ENCODE data around the gene RFX8. TPM values are rescaled to one million over a fixed set of nuclear protein-coding genes. Genes with fewer than 3 reads are reported as not detected.

The RFX8 gene
- polyA plus RNA-seq, 3 donors, result not detected

DNA sequence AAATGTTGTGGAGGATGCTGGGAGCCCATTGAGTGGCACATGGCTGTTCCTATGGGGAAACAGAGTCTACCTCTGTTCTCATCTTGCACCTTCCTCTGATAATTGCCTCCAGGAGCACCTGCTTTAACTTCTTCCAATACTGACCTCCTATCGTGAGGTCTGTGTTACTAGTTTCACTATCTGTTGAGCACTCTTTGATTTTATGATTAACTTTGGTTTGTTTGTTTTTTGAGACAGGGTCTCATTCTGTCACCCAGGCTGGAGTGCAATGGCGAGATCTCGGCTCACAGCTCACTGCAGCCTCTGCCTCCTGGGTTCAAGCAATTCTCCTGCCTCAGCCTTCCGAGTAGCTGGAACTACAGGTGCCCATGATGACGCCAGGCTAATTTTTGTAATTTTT is 12.1 kb upstream of the RFX8 start:
- H4K20me1 ChIP-seq (ENCODE audit: insufficient read depth, low read length), result no peaks in the 10 kb centered on the region
- H3K27me3 ChIP-seq (ENCODE audit: control insufficient read depth in 2 of 2, insufficient read depth in 2 of 2, low read length in 2 of 2), result no peaks in the 10 kb centered on the region
- H3K4me2 ChIP-seq (replicated peaks; ENCODE audit: extremely low read depth, low read length, poor library complexity, severe bottlenecking), result no peak overlapping the region
- H3K79me2 ChIP-seq (ENCODE audit: insufficient read depth, low read length), result no peaks in the 10 kb centered on the region
- no peak overlapping the region for H3K4me3 ChIP-seq (replicated peaks in 1 of 3; ENCODE audit: low read depth in 2 of 3, low read length in 3 of 3)
- Mint-ChIP-seq H3K4me3 (peak overlapping the region in 1 of 2 donors; percentile 28), H3K9me3 (peaks cover 0 to 10% (median 4%) of the 10 kb centered on the region in 7 donors), H3K27me3 (ENCODE audit: low read depth in 3 of 3) (peaks cover 23 to 31% (median 25%) of the 10 kb centered on the region in 3 donors), H3K27ac (no peak overlapping the region), H3K4me1 (no peaks in the 10 kb centered on the region), H3K36me3 (no peaks in the 10 kb centered on the region)
- H3K9ac ChIP-seq (ENCODE audit: insufficient read depth, low read length, poor library complexity, severe bottlenecking), result no peak overlapping the region
- DNase-seq, result no peak
- TF ChIP-seq CTCF (IDR thresholded peaks at IDR 0.05), result no peak
- 100% methylated on average over 4 of the region's 5 CpGs for WGBS (ENCODE audit: insufficient coverage)
- intact Hi-C loops (cut with micrococcal nuclease), result no loop called here
- no peak overlapping the region for H2AFZ ChIP-seq (ENCODE audit: insufficient read depth, low read depth, low read length, poor library complexity, severe bottlenecking)
- H3K9me3 ChIP-seq (replicated peaks in 1 of 2; ENCODE audit: control insufficient read depth in 1 of 2, insufficient read depth in 1 of 2, low read length in 2 of 2), result peaks cover 0 to 5% of the 10 kb centered on the region in 2 donors
- H3K36me3 ChIP-seq (replicated peaks in 1 of 2; ENCODE audit: control insufficient read depth in 1 of 2, insufficient read depth in 2 of 2, low read length in 2 of 2), result no peaks in the 10 kb centered on the region
- H3K4me1 ChIP-seq (ENCODE audit: control insufficient read depth in 1 of 2, insufficient read depth in 2 of 2, low read length in 2 of 2), result no peaks in the 10 kb centered on the region
- no peak overlapping the region for H3K27ac ChIP-seq (ENCODE audit: low read depth in 1 of 2, low read length in 2 of 2)

GRCh38 chr2:101486258-101486701 is 11.4 kb upstream of the RFX8 start:
- H3K36me3 Mint-ChIP-seq, result no peaks in the 10 kb centered on the region
- Histone ChIP-seq H3K79me2 (ENCODE audit: insufficient read depth, low read length) (no peaks in the 10 kb centered on the region), H3K4me1 (ENCODE audit: control insufficient read depth in 1 of 2, insufficient read depth in 2 of 2, low read length in 2 of 2) (no peaks in the 10 kb centered on the region), H3K27ac (ENCODE audit: low read depth in 1 of 2, low read length in 2 of 2) (no peak overlapping the region), H4K20me1 (ENCODE audit: insufficient read depth, low read length) (no peaks in the 10 kb centered on the region), H3K36me3 (replicated peaks in 1 of 2; ENCODE audit: control insufficient read depth in 1 of 2, insufficient read depth in 2 of 2, low read length in 2 of 2) (no peaks in the 10 kb centered on the region), H2AFZ (ENCODE audit: insufficient read depth, low read depth, low read length, poor library complexity, severe bottlenecking) (no peak overlapping the region), H3K9ac (ENCODE audit: insufficient read depth, low read length, poor library complexity, severe bottlenecking) (no peak overlapping the region), H3K4me2 (replicated peaks; ENCODE audit: extremely low read depth, low read length, poor library complexity, severe bottlenecking) (no peak overlapping the region), H3K9me3 (replicated peaks in 1 of 2; ENCODE audit: control insufficient read depth in 1 of 2, insufficient read depth in 1 of 2, low read length in 2 of 2) (peaks cover 0 to 5% of the 10 kb centered on the region in 2 donors), H3K4me3 (replicated peaks in 1 of 3; ENCODE audit: low read depth in 2 of 3, low read length in 3 of 3) (no peak overlapping the region), H3K27me3 (ENCODE audit: control insufficient read depth in 2 of 2, insufficient read depth in 2 of 2, low read length in 2 of 2) (no peaks in the 10 kb centered on the region)
- H3K27ac Mint-ChIP-seq, result no peak overlapping the region
- no peak for DNase-seq
- H3K9me3 Mint-ChIP-seq, result peaks cover 0 to 10% (median 4%) of the 10 kb centered on the region in 7 donors
- peak overlapping the region in 1 of 2 donors; percentile 44 for H3K4me3 Mint-ChIP-seq
- TF ChIP-seq CTCF (IDR thresholded peaks at IDR 0.05), result no peak
- no peaks in the 10 kb centered on the region for H3K4me1 Mint-ChIP-seq
- WGBS (ENCODE audit: insufficient coverage), result 93% methylated on average over 3 of the region's 4 CpGs
- peaks cover 25 to 31% (median 25%) of the 10 kb centered on the region in 3 donors for H3K27me3 Mint-ChIP-seq (ENCODE audit: low read depth in 3 of 3)
- intact Hi-C loops (cut with micrococcal nuclease), result no loop called here
